Measurements from ENCODE around the gene HMGB2.
A peak's percentile ranks its signal among the peaks of the same experiment; 100 is the strongest.

Gene HMGB2

DNA sequence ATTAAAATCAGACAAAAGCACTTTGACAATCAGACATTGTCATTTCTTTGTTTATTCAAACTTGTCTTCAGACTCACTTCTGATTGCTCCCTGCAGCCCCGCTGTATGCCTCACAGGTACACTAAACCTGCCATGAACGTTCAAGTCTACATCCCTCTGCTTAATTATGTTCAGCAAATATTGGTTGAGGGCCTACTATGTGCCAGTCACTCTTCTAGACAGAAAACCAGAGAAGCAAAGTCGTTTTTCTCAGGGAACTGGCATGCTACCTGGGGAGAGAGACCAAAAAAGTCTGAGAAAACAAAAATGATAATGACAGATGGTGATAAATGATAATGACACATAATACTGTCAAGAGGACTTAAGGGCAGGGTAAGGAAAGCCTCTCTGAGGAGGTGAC lies 19.4 kb downstream of the HMGB2 start:
- no peak for DNase-seq (ENCODE audit: insufficient read length)
- no peak for TF ChIP-seq POLR2A (IDR thresholded peaks at IDR 0.05; ENCODE audit: low read depth, low read length)
- TF ChIP-seq TAF1 (IDR thresholded peaks at IDR 0.05; ENCODE audit: borderline replicate concordance, low read depth, low read length): no peak
- no peak for TF ChIP-seq POLR2AphosphoS5 (IDR thresholded peaks at IDR 0.05; ENCODE audit: low read depth, low read length)
- FAIRE-seq: no peak

DNA sequence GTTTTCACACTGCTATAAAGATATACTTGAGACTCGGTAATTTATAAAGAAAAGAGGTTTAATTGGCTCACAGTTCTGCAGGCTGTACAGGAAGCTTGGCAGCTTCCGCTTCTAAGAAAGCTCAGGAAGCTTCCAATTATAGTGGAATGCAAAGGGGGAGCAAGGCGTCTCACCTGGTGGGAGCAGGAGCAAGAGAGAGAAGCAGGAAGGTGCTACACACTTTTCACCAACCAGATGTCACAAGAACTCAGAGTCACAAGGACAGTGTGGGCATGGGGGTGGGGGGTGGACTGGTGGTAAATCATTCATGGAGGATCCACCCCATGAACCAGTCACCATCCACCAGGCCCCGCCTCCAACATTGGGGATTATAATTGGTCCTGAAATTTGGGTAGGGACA lies 22.8 kb downstream of the HMGB2 start:
- no peak for FAIRE-seq
- TF ChIP-seq POLR2AphosphoS5 (IDR thresholded peaks at IDR 0.05; ENCODE audit: low read depth, low read length): no peak
- no peak for TF ChIP-seq TAF1 (IDR thresholded peaks at IDR 0.05; ENCODE audit: borderline replicate concordance, low read depth, low read length)
- TF ChIP-seq POLR2A (IDR thresholded peaks at IDR 0.05; ENCODE audit: low read depth, low read length): no peak
- no peak for DNase-seq (ENCODE audit: insufficient read length)

DNA sequence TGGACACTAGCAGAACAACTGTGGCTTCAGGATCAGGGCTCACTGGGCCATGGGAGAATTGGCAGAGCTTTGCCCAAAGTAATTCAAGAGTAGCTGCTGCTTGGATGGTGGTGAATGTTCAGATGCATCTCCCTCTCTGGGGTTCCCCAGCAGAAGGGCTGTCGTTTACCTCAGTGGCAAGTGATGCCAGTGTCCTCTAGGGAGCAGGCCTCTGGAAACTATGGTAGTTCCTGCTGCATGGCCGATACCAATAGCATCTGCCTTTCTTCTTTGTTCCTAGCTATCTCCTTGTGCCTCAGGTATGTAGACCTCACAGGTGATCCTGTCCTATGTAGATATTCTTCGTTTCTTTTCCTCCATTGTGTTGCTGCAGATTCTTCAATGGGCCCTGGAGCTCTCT lies 26.4 kb downstream of the HMGB2 start:
- DNase-seq (ENCODE audit: insufficient read length) (no peak), FAIRE-seq (no peak)
- TF ChIP-seq TAF1 (IDR thresholded peaks at IDR 0.05; ENCODE audit: borderline replicate concordance, low read depth, low read length): no peak
- TF ChIP-seq POLR2A (IDR thresholded peaks at IDR 0.05; ENCODE audit: low read depth, low read length): no peak
- TF ChIP-seq POLR2AphosphoS5 (IDR thresholded peaks at IDR 0.05; ENCODE audit: low read depth, low read length): no peak

DNA sequence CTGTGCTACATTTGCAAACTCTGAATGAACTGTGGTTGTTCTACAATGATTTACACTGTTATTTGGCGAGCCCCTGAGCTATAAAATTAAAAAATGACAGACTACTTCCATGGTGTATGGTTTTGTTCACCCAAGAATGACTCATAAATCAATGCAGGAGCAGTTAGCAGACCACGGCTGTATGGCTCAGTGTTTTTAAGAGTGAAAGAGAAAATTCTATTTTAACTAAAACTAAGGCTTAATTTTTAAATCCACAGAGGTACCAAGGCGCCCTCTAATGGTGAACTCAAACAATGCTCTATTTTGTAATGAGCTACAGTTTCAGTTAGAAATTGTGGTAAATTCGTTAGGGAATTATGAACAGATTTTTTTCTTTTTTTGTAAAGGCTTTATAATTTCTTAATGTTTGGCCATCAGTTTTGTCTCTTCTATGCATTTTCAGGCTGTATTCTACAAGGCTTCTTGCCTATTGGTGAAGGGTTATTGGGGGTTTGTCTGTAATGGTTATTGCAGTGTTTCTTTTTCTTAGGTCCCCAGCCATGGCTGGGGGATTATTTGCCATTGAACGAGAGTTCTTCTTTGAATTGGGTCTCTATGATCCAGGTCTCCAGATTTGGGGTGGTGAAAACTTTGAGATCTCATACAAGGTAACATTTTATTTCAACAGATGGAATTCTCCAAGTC lies 32.5 kb downstream of the HMGB2 start:
- DNase-seq (ENCODE audit: insufficient read length) (no peak), FAIRE-seq (no peak)
- TF ChIP-seq POLR2A (IDR thresholded peaks at IDR 0.05; ENCODE audit: low read depth, low read length) (no peak), TAF1 (IDR thresholded peaks at IDR 0.05; ENCODE audit: borderline replicate concordance, low read depth, low read length) (no peak), POLR2AphosphoS5 (IDR thresholded peaks at IDR 0.05; ENCODE audit: low read depth, low read length) (no peak)

DNA sequence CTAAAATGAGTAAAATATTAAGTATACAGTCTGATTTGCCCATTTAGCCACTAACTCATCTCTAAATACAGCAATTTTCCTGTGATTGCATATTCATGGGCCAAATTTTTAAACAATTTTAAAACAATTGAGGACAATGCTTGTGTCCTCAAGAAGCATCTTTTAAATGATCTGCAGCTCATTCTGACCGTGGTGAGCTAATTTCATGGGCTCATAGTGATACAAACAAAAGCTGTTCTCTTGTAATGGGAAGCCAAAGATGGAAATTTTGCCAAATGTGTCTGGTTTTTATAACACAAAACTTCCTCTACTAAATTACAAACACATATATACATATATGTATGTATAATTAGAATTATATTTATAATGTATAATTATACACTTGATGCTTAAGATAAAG lies 39.7 kb downstream of the HMGB2 start:
- FAIRE-seq: no peak
- DNase-seq (ENCODE audit: insufficient read length): no peak
- TF ChIP-seq POLR2AphosphoS5 (IDR thresholded peaks at IDR 0.05; ENCODE audit: low read depth, low read length): no peak
- no peak for TF ChIP-seq TAF1 (IDR thresholded peaks at IDR 0.05; ENCODE audit: borderline replicate concordance, low read depth, low read length)
- no peak for TF ChIP-seq POLR2A (IDR thresholded peaks at IDR 0.05; ENCODE audit: low read depth, low read length)

DNA sequence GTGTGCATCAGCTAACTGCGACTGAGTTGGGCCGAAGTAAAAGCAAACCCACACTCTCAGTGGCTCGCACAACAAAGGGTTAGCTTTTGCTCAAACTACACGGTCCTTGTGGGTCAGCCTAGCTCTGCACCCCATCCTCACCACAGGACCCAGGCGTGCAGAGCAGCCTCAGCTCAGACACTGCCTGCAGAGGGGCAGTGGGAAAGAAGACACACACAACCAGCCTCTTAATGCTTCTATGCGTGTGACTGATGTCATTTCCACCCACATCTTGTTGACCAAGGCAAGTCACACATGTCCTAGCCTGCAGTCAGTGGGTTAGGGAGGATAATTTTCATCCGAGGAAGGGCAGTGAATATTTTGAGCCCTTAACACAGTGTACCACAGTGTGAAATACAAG lies 40.5 kb downstream of the HMGB2 start:
- no peak for FAIRE-seq
- TF ChIP-seq POLR2A (IDR thresholded peaks at IDR 0.05; ENCODE audit: low read depth, low read length) (no peak), TAF1 (IDR thresholded peaks at IDR 0.05; ENCODE audit: borderline replicate concordance, low read depth, low read length) (no peak), POLR2AphosphoS5 (IDR thresholded peaks at IDR 0.05; ENCODE audit: low read depth, low read length) (no peak)

DNA sequence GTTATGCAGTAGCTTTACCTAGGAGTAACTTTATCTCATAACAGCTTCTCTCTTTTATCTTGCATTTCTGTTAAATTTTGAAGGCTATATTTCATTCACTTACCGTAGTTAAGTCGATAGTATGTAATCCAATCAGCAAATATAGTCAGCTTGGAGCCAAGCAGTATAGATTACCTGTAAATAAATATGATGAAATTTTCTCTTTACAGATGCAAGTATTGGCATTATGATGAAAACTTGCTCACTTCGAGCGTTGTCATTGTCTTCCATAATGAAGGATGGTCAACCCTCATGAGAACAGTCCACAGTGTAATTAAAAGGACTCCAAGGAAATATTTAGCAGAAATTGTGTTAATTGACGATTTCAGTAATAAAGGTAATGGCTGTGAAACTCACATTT lies 42.3 kb downstream of the HMGB2 start:
- FAIRE-seq (no peak), DNase-seq (ENCODE audit: insufficient read length) (no peak)
- TF ChIP-seq TAF1 (IDR thresholded peaks at IDR 0.05; ENCODE audit: borderline replicate concordance, low read depth, low read length) (no peak), POLR2A (IDR thresholded peaks at IDR 0.05; ENCODE audit: low read depth, low read length) (no peak), POLR2AphosphoS5 (IDR thresholded peaks at IDR 0.05; ENCODE audit: low read depth, low read length) (no peak)

More for the DNA sequence above, 40.5 kb downstream of the HMGB2 start:
- no peak for DNase-seq (ENCODE audit: insufficient read length)

DNA sequence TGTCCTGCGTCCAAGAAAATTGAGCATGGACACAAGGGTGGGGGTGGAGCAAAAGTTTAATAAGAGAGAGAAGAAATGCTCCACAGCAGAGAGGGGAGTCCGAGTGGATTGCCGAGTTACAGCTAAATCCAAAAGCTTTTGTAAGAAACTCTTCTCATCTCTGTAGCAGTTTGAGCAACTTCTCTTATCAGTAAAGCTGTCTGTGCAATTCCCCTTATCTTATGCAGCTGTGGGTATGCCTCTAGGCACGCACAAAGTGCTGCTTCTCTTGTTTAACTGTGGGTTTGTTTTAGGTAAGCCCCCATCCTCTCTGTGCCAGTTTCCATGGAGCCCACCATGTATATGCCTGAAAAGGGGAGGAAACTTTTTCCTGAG lies 44.8 kb downstream of the HMGB2 start:
- no peak for FAIRE-seq
- no peak for TF ChIP-seq POLR2A (IDR thresholded peaks at IDR 0.05; ENCODE audit: low read depth, low read length)
- TF ChIP-seq TAF1 (IDR thresholded peaks at IDR 0.05; ENCODE audit: borderline replicate concordance, low read depth, low read length): no peak
- TF ChIP-seq POLR2AphosphoS5 (IDR thresholded peaks at IDR 0.05; ENCODE audit: low read depth, low read length): no peak
- no peak for DNase-seq (ENCODE audit: insufficient read length)

DNA sequence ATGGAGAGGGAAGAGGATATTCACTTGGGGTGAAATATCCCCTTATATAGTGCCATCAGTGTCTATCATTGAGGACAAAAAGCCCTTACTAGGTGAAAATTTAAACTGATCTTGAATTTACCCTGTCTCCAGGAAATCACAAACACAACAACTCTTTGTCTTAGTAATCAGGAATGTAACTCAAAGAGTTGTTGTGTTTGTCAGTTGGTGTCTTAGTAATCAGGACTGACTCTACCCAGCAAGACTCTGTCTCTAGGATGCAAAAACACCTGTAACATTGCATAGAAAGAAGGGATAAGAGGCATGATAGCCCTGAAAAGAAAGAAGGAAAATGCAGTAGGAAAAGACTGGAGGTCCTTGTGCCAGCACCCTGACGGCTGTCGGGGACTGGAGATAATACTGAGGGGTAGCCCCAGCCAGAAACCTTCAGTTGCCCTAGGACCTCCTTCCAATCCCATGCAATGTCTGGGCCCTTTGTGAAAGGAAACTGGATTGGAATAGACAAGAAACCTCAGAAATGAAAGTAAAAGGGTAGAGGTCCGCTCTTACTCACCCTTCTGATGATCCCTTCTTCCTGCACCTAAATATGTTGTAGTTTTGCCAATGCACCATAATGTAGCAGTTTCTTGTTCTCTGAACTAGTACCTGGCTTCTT lies 45.3 kb downstream of the HMGB2 start:
- FAIRE-seq: peak; percentile 30
- TF ChIP-seq TAF1 (IDR thresholded peaks at IDR 0.05; ENCODE audit: borderline replicate concordance, low read depth, low read length): no peak
- TF ChIP-seq POLR2AphosphoS5 (IDR thresholded peaks at IDR 0.05; ENCODE audit: low read depth, low read length): no peak
- TF ChIP-seq POLR2A (IDR thresholded peaks at IDR 0.05; ENCODE audit: low read depth, low read length): no peak
- DNase-seq (ENCODE audit: insufficient read length): no peak

DNA sequence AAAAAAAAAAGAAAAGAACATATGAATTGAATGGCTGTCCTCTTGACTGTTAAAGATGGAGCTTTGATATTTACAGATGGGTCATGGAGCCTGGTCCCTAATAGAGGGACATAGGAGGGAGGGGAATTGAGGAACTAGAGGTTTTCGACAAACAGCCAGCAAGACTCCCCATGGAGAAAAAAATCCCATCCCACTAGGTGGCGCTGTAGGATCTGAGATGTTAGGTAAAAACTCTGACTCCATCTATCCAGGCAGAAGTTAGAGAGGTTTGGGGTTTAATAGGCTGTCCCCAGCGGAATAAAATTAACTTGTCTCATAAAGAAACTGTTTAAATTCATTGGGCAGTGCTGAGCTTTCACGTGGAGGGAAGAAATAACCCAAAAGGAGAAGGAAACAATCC lies 45.9 kb downstream of the HMGB2 start:
- DNase-seq (ENCODE audit: insufficient read length) (no peak), FAIRE-seq (peak; percentile 60)
- TF ChIP-seq POLR2A (IDR thresholded peaks at IDR 0.05; ENCODE audit: low read depth, low read length): no peak
- no peak for TF ChIP-seq POLR2AphosphoS5 (IDR thresholded peaks at IDR 0.05; ENCODE audit: low read depth, low read length)
- TF ChIP-seq TAF1 (IDR thresholded peaks at IDR 0.05; ENCODE audit: borderline replicate concordance, low read depth, low read length): no peak

DNA sequence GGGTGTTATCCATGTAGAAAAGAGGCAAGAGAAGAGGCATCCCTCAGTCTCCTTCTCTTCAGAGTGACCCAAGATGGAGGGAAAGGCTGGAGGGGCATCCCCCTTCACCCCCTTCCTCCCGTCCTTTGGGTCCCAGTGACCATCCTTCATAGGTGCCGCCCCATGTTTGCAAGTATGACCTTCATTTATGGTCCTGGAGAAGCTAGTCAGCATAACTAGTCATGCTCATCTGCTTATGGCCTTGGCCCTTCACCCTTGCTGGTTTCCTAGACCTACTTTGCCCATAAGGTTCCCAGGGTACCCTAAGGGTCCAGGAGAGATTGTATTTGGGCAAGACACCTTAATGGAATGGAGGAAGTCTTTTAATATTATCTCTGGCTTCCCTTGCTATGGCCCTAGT lies 46.7 kb downstream of the HMGB2 start:
- DNase-seq (ENCODE audit: insufficient read length) (no peak), FAIRE-seq (no peak)
- TF ChIP-seq POLR2A (IDR thresholded peaks at IDR 0.05; ENCODE audit: low read depth, low read length) (no peak), POLR2AphosphoS5 (IDR thresholded peaks at IDR 0.05; ENCODE audit: low read depth, low read length) (no peak), TAF1 (IDR thresholded peaks at IDR 0.05; ENCODE audit: borderline replicate concordance, low read depth, low read length) (no peak)

DNA sequence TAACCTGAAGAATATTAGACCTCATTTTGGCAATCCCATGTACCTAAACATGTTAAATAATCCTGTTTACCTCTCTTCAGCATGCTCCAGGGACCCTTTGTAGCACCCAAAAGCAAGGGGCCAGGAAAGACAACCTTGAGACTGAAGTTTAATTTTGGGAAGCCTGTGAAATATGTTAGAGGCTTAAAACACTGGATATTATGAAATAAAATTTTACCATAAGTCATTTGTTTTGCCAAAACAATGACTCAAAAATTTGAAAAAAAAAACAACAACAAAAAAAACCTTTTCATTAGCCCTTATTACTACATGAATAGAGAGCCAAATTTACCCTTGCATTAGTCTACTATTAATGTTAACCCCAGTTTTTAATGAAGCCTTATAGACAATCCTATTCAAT lies 49.7 kb downstream of the HMGB2 start:
- no peak for FAIRE-seq
- no peak for TF ChIP-seq POLR2AphosphoS5 (IDR thresholded peaks at IDR 0.05; ENCODE audit: low read depth, low read length)
- no peak for TF ChIP-seq TAF1 (IDR thresholded peaks at IDR 0.05; ENCODE audit: borderline replicate concordance, low read depth, low read length)
- no peak for TF ChIP-seq POLR2A (IDR thresholded peaks at IDR 0.05; ENCODE audit: low read depth, low read length)

More for the DNA sequence above, 49.7 kb downstream of the HMGB2 start:
- DNase-seq (ENCODE audit: insufficient read length): no peak

All from GM12892 (cell line).